ENCODE measurements around the gene PRR5L.

PRR5L gene

DNA sequence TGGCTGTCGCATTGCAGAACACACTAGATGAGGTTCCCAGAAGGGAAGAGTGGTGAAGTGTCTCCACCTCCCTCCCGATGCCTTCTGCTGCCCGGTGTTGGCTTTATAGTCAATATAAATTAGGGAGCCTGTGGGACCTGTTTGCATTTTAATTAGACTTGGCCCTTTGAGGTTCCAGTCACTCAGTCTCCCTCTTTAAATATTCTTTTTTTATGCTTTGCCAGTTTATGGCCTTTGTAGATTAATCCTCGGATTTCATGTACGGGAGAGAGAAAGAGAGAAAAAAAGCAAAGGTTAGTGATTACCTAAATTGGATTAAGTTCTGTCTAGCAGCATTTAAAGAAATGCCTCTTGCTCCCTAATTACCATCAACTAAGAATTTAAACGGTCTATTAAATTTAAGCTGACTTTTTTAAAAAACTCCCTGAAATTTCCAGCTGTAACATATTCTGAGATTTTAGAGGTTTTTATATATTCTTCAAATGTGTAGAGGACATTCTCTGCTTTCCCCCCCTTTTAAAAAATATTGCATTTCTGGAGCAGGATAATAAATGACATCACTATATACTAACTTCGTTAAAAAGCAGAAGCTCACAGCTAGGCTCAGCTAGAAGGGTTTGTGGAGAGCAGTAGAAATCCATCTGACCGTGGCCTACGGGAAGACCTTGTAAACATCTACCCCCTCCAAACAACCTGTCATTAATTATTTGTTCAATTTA is 84.4 kb downstream of the PRR5L start:
- no peak for DNase-seq

DNA sequence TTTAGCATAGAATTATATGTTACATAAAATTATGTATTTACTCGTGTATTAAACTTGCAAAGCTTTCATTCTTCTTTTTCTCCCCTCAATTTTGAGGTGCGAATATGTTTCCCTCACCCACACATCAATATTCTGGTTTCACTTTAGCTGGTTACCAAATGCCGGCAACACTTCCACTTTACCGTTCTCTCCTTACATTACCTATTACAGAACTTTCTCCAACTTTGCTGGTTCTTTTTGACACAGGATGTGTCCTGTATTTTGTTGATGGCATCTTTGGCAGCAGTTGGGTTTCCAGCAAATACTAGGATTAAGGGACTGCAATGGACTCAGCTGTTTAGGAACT is 84.9 kb downstream of the PRR5L start:
- DNase-seq, result no peak

DNA sequence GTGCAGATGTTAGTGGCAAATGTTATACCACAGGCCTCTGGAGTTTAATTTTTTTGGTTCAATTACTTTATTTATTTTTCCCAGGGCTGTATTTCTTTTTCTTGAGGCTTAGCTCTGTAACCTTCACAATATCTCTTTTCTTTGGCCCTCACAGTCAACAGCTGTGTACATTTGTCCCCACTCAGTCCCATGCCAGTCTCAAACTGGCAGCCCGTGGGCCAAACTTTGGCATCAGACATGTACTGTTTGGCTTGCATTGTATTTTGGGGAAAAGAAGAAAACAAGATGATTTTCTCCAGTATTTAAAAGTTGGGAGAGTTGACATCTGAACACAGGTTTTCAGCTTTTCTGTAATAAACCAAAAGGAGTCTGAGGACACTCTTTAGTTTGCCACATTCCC is 87.1 kb downstream of the PRR5L start:
- DNase-seq, result peak; percentile 25

DNA sequence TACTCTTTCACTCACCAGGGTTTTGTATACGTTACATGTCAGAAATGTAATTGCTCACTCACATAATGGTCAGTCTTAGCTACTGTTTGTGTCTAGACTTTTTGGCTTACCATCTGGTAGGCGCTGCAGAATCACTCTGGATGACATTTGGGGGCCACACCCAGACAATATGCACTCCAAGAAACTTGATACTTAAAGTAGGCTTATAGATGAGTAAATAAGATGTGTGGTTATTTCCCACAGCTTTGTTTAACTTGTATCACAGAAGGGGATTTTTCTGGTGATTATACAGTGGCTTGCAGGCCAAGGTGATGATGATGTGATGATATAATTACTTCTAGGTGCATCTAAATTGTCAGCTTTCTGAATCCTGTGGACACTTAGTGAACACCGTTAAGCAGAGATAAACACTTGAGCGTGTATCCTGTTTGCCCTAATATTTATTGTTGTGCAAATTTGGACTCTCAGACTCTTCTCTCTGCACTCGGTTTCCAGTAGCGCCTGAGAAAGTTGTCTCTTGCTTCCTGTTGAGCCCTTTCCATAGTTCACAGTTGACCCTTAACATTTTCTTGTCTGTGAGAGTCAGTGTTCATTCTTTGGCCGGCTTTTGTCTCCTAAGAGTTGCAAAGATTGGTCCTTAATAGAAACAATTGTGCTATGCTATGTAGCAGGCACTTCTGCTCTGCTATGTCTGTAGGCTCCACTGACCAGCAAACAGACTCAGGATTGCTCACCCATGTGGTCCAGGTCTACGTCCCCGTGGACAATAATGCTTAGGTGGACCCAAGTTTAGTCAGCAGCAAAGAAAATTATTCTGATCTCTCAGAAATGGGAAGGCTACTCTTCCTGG is 89.3 kb downstream of the PRR5L start:
- DNase-seq, result no peak

DNA sequence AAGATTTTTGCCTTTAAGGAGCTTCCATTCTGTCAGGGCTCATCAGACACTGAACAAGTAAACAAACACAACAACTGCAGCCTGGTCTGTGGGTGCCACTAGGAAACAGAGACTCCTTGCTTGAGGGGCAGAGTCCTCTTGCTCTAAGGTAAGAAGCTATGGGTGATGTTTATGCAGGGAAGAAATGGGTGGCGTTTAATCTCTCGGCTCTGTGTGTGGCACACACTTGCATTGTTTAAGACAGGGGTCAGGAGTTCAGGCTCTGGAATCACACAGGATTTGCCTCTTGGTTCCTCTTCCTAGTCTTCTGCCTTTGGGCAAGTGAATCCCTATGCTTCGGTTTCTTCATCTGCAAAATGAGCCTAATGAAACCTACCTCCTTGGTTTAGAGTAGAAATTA is 90.3 kb downstream of the PRR5L start:
- no peak for DNase-seq

DNA sequence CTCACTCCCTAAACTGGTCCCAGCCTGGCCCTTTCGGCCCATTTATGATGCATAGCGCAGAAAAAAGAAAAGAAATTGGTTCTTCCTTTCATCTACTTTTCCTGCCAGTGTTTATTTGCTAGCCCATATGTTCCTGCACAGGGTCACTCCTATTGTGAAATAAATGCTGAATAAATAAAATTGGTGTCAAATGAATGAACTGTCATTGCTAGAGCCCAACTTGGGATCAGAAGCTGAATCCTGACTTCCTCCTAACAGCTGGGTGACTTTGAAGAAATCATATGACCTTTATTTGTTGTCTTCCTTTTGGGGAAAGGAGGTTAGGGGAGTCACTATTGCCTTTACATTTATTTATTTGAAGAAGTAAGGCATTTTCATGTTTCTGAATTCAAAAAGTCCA is 92.0 kb downstream of the PRR5L start:
- DNase-seq, result no peak

DNA sequence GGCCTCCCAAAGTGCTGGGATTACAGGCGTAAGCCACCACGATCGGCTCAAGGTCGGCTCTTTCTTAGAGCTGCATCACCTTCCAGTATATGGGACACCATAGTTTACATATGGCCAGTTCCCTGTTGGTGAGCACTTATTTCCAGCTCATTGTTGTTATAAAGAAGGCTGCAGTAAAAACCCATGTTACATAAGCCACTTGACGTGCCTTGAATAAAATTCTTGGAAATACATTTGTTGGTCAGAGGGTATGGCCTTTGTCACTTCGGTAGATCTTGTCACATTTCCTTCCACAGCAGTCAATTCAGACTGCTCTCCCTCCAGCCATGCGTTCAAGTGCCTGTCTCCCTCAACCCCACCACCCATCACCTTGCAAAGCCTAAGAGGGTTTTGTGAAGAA is 92.9 kb downstream of the PRR5L start:
- DNase-seq, result no peak

DNA sequence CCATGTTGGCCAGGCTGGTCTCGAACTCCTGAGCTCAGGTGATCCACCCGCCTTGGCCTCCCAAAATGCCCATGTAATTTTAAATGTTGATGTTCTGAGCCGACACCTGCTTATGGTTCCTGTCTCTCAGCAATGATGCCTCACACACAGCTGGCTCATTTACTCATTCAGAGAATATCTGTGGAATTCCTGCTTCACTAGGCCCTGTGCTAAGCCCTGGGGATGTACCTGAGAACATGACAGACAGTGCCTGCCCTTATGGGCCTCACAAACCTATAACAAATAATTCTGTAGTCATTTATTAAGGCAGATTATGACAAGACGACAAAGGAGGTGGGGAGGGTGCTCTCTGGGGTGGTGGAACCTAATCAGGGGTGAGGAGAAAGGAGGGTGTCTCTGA is 93.7 kb downstream of the PRR5L start:
- DNase-seq, result no peak

DNA sequence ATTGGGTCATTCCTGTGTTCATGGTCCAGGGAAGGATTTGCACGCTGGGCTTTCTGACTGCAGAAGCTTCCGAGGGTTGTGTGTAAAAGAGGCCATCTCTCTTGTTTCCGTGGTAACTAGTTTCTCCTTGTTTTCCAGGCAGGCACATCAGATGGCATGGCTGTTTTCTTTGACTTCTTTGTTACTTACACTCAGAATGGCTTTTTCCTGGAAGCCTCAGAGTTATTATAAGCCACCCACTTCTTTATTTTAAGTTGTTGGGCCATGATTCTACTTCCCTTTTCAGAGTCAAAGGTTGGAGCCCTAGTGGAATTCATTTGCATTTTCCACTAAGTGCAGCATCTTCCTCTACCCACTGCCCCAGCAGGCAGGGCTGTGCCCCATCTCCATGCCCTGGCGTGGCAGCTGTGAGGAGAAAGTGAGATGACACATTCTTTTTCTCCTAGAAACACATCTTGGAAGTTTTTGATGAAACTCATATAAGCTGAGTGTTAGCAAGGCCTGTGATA is 94.9 kb downstream of the PRR5L start:
- DNase-seq, result peak; percentile 37

DNA sequence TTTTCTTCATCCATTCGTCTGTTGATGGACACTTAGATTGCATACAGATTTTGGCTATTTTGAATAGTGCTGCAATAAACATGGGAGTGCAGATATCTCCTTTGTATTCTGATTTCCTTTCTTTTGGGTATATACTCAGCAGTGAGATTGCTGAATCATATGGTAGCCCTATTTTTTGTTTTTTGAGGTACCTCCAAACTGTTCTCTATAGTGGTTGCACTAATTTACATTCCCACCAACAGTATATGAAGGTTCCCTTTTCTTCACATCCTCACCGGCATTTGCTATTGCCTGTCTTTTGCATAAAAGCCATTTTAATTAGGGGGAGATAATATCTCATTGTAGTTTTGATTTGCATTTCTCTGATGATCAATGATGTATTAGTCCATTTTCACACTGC is 96.1 kb downstream of the PRR5L start:
- no peak for DNase-seq

DNA sequence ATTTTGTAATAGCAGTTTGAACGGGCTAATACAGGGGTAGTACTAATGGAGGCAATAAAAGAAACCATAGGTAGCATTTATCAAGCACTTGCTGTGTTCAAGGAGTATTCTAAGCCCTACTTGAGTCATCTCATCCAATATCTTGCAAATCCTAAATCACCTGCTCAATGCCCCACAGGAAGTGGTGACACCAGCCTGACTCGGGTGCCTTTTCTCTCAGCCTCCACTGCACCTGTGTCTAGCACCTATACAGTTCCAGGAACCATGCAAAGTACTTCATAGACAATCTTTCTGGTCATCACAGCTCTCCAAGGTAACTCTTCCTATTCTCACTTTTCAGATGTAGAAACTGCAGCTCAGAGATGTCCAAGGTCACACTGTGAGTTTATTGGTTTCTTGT is 98.0 kb downstream of the PRR5L start:
- no peak for DNase-seq

DNA sequence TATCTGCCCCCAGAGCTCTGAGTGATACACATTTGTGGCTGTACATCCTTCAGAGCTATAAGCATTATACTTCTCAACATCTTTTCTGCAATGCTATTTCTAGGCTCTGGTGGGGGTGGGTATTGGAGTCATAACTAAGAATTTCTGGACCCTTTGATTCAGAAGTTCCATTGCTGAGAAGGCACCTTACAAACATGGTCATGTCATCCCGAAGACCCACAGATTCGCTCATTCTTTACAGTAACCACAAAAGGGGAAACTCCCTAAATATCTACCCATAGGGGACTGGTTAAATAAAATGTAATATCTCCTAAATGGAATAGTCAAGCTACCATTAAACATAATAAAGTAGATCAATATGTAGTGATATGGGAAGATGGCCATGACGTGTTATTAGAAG is 98.8 kb downstream of the PRR5L start:
- DNase-seq, result no peak

DNA sequence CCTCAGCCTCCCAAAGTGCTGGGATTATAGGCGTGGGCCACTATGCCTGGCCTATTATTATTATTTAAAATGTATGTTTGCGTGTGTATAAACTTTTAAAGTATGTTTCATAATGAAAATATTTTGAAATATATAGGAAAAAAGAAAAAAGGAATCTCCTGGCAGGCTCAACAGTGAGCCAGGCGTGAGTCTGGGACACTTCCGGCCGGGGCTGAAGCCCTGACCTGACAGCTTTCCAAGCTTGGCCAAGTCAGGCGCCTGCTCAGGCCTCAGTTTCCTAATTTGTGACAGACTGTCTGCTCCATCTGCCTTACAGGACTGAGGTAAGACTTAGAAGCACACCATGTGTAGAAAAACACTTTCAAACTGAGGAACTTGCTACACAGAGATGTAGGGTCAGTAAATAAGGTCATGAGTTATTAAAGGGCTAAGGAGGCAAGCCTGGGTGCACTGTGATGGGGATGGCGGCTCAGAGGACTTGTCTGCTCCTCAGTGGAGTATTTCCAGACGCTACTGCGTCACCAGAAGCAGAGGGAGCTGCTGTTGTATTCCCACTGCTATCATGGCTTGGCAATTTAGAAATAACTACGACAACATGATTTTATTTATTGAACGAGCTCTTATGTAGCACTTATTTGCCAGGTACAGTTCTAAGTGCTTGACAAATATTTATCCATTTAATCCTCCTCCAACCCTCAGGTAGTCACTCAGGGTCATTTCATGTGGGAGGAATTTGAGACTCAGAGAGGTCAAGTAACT is 100.1 kb downstream of the PRR5L start:
- no peak for DNase-seq

DNA sequence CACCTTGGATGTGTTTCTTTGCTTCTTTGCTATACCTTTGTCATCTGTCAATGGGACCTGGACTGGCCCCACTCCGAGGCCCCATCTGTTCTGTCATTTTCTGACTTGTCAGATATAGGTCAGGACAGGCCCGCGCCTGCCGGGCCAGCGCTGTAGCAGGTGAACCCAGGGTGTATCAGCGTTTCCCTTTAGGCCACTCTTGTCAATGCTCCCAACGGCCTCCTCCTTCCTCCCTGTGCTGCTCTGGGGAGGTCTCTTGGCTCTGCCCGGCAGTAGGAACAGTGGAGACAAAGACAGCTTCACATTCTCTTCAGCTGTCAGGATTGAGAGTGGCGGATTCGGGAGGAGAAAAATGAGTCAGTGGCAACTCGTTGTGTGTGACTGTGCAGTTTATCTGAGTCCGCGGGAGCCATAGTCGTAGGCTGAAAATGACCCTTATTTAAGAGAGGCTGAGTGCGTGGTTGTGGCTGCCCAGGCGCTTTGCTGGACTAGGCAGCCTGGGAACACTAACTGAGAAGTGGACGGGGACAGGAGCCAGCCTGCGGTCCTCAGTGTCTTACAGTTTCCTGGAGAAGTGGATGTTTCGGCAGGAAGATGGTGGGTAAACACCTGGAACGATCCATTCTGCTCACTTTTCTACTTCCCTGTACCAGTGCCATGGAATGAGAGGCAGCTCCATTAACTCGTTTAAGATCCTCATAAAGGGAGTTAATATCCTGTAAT is 102.3 kb downstream of the PRR5L start:
- peak; percentile 77 for DNase-seq

DNA sequence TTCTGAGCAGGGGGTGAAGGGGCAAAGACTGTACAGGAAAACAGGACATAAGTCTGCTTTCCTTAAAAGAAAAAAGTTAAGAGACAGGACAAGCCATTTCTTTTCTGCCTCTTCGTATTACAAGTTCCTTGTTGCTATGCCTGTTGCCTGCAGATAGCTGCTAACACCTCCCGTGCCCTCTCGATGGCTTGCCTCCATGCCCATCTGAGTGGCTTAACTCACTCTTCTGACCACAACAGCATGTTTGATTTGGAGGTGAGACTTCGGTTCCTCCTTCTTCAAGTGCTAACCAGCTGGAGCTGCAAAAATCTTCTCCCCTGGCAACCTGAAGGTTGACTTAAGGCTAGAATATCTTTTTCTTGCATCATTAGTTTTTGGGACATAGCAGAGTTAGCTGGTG is 103.1 kb downstream of the PRR5L start:
- no peak for DNase-seq

DNA sequence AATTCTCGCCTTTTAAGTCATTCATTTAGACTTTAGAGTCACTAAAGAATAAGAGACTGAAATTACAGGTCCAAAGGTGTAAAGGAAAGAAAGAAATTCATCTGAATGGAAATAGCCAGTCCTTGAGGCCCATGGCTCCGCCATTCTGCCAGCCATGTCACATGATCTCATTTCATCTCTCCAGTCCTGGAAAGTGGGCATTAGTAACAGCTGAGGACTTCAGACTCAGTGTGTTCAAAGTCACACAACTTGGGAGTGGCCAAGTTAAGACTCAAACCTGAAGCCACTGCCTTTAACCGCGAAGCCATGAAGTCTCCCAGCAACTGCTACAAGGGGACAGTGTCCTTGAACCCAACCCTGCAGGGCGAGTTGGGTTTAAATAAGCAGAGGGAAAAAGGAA is 103.7 kb downstream of the PRR5L start:
- DNase-seq, result no peak

DNA sequence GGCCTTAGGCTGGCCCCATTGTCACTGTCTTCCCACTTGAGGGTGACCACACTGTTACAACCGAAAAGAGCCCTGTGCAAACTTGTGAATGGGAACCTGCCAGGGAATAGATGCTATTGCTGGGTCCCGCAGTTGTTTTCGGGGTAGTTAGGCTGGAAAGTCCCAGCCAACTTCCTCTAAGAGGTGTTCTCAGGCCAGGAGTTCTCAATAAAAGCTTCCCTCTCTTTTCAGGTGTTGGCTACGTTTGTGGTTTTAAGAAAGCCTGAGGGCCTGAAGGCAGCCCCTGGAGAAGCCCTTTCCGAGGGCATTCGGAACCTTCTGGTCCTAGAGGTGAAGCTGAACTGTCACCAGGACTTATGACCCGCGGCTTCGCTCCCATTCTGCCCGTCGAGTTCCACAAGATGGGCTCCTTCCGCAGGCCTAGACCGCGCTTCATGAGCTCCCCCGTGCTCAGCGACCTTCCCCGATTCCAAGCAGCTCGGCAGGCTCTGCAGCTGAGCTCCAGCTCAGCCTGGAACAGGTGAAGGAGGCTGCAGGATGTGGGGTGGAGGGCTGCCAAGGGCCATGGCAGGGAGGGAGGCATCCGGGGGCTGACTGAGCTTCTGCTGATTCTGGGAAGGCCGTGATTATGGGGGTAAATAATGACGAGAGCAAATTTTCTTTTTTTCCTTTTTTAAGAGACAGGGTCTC is 104.8 kb downstream of the PRR5L start:
- no peak for DNase-seq

DNA sequence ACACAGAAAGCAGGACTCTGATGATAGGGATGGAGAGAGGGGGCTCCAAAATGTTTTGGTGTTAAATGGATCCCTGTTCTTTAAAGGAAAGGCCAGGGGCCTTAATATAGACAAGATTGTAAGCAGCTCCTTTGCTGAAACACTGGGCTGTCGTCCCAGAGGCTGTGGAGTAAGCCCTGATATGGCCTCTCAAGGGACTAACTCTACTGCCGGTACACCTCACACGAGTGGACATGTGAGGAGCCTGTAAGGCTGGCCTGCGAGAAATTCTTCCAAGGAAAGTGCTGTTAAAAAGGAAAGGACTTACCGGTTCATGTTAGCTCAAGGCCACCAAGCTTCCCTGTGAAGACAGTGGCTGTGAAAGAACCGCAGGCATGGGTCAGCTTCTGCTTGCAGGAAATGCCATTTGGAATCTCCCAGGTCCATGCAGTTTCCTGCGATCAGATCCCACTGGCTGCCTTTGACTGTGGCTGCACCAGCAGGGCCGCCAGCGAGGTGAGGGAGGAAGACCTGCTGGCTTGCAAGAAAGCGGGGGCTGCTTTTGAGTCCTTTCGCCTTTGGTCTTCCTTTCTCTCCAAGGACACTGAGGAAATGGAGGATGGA is 106.6 kb downstream of the PRR5L start:
- no peak for DNase-seq

DNA sequence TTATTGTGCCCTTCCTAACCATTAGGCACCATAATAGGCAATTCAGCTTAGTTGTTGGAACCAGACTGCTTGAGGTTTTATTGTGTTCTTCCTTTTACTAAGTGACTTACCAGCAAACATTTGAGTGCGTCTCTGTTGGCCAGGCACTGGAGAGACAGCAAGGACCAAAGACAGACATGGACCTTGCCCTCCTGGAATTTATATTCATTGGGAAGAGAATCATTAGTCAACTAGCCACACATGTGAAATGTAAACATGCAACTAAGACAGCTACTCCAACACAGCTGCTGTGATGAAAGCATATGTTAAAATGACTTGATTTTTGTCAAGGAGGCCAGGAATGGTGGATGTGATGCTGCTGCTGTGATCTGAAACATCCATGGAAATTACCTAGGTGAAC is 107.6 kb downstream of the PRR5L start:
- no peak for DNase-seq

DNA sequence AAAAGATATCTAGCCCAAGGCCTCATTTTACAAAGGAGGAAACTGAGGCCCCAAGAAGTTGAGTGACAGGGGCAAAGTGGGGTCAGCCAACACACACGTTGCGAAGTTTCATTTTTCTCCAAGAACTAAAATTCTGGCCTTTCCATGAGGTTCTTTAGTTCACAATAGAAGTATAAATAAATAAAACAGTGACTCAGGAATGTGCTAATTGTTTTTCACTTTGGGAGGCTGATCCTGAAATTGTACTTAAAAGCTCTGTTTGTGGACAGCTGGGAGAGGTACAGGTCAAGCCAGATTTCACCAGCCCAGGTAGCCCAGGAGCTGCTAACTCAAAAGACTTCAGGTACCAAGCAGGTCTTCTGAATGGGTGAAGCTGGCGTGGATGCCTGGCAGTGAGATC is 108.7 kb downstream of the PRR5L start:
- no peak for DNase-seq

DNA sequence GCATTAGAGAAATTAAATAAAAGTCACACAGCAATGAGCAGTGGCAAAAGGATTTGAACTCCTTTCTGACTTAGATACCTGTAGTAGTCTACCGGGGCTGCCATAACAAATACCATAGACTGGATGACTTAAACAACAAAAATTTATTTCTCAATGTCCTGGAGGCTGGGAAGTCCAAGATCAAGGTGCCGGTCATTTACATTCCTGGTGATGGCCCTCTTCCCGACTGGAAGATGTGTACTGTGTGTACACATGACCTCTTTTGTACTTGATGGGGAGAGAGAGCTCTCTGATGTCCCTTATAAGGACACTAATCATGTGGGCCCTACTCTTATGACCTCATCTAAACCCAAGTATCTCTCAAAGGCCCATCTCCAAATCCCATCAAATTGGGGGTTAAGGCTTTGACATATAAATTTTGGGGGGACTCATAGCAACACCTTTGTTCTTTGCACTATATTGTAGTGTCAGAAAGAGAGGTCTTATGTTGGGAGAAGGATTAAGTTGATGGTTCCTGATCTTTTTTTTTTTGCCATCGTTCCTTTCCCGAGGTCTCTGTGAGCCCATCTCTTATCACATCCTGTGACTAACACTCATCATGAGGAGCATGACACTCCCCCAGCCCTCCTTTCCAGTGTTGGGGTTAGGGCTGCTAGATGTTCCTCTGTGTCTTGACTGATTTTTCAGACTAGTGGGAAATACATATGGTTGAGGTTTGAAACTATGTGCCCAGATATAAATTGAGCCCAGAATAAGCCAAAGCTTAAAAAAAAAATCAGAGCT is 109.7 kb downstream of the PRR5L start:
- DNase-seq, result no peak

Measured in midbrain (tissue), 1 donor.